GM23338 (cell line): ENCODE results near the gene CDK3. TPM values are rescaled to one million over a fixed set of nuclear protein-coding genes. Genes with fewer than 3 reads are reported as not detected.

Experiments
- ATAC-seq: fragments of 200-7000 bp; cut with Tn5 transposase; 3 replicates; pipeline ENCODE4 v1.9.1; 2020
- DNase-seq: peaks from one replicate; pipeline ENCODE4 v3.0.0-alpha.2; 2015; ENCODE audit warnings: low spot score
- H2AFZ ChIP-seq: fragments of 200-600 bp; sonication (generic); 2 replicates; pipeline ENCODE4 v1.8.0; 2016; ENCODE audit warnings: antibody characterized with exemption, mild to moderate bottlenecking, moderate library complexity
- H3F3A ChIP-seq: fragments of 200-600 bp; sonication (generic); replicated peaks from 2 replicates; pipeline ENCODE4 v1.8.0; 2017; ENCODE audit warnings: antibody characterized with exemption, mixed run types, low read depth
- H3K27ac ChIP-seq: fragments of 200-600 bp; sonication (generic); 2 replicates; pipeline ENCODE4 v1.6.1; 2016; ENCODE audit warnings: low read depth
- H3K27me3 ChIP-seq: fragments of 200-600 bp; sonication (generic); 2 replicates; pipeline ENCODE4 v1.8.0; 2016; ENCODE audit warnings: mild to moderate bottlenecking, mixed run types, moderate library complexity; ENCODE audit not compliant: insufficient read depth
- H3K36me3 ChIP-seq: fragments of 200-600 bp; sonication (generic); 2 replicates; pipeline ENCODE4 v1.8.0; 2016; ENCODE audit warnings: mild to moderate bottlenecking; ENCODE audit not compliant: insufficient read depth
- H3K4me1 ChIP-seq: fragments of 200-600 bp; sonication (generic); 2 replicates; pipeline ENCODE4 v1.8.0; 2016; ENCODE audit warnings: mild to moderate bottlenecking, moderate library complexity; ENCODE audit not compliant: insufficient read depth
- H3K4me2 ChIP-seq: fragments of 200-600 bp; sonication (generic); 2 replicates; pipeline ENCODE4 v1.7.1; 2017; ENCODE audit warnings: mixed run types
- H3K4me3 ChIP-seq: fragments of 200-600 bp; sonication (generic); 2 replicates; pipeline ENCODE4 v1.6.1; 2016; ENCODE audit warnings: mixed run types
- H3K79me2 ChIP-seq: fragments of 200-600 bp; sonication (generic); replicated peaks from 2 replicates; pipeline ENCODE4 v1.8.0; 2017; ENCODE audit warnings: mild to moderate bottlenecking; ENCODE audit not compliant: insufficient read depth
- H3K9me2 ChIP-seq: fragments of 200-600 bp; sonication (generic); 2 replicates; pipeline ENCODE4 v1.8.0; 2017; ENCODE audit not compliant: insufficient read depth
- H4K20me1 ChIP-seq: fragments of 200-600 bp; sonication (generic); replicated peaks from 2 replicates; pipeline ENCODE4 v1.8.0; 2017; ENCODE audit warnings: mild to moderate bottlenecking; ENCODE audit not compliant: insufficient read depth
- H3K27ac Mint-ChIP-seq: 2 replicates; pipeline ENCODE4 v1.8.0; 2020; ENCODE audit warnings: inconsistent platforms, mild to moderate bottlenecking, moderate library complexity, mixed read lengths
- H3K27me3 Mint-ChIP-seq: 3 replicates; pipeline ENCODE4 v1.8.0; 2022; ENCODE audit warnings: low read depth, mild to moderate bottlenecking, moderate library complexity, mixed read lengths, inconsistent platforms; ENCODE audit not compliant: insufficient read depth, poor library complexity
- H3K36me3 Mint-ChIP-seq: 3 replicates; pipeline ENCODE4 v1.8.0; 2021; ENCODE audit warnings: low read depth, mild to moderate bottlenecking, inconsistent platforms, moderate library complexity, mixed read lengths
- H3K4me1 Mint-ChIP-seq: 3 replicates; pipeline ENCODE4 v1.8.0; 2020; ENCODE audit warnings: mild to moderate bottlenecking, inconsistent platforms, mixed read lengths
- H3K4me3 Mint-ChIP-seq: 3 replicates; pipeline ENCODE4 v1.8.0; 2021; ENCODE audit warnings: moderate library complexity, mild to moderate bottlenecking, inconsistent platforms, mixed read lengths
- H3K9me3 Mint-ChIP-seq: 3 replicates; pipeline ENCODE4 v1.8.0; 2020; ENCODE audit warnings: moderate library complexity, mild to moderate bottlenecking, inconsistent platforms, mixed read lengths
- CREB1 ChIP-seq: fragments of 250-450 bp; sonication (Bioruptor Pico); IDR thresholded peaks from 2 replicates; pipeline ENCODE4 v1.5.0; 2020; ENCODE audit warnings: low read depth, mild to moderate bottlenecking, moderate library complexity
- CTCF ChIP-seq, 2 experiments: fragments of 200-600 bp in 1 of 2; sonication (generic) in 1 of 2; conservative IDR thresholded peaks; 2 replicates each; pipeline versions ENCODE4 v1.5.1 to v1.6.1; 2016 to 2017; ENCODE audit warnings: antibody characterized with exemption in 2 of 2, low read depth in 2 of 2, mild to moderate bottlenecking in 2 of 2, moderate library complexity in 1 of 2
- EZH2 ChIP-seq: fragments of 200-600 bp; sonication (generic); IDR thresholded peaks from one replicate; pipeline ENCODE4 v1.8.0; 2017; ENCODE audit warnings: antibody characterized with exemption, mild to moderate bottlenecking, low read depth; ENCODE audit not compliant: unreplicated experiment
- EZH2phosphoT487 ChIP-seq: fragments of 200-600 bp; sonication (generic); IDR thresholded peaks from one replicate; pipeline ENCODE4 v1.8.1; 2018; ENCODE audit warnings: antibody characterized with exemption; ENCODE audit not compliant: unreplicated experiment
- JUNB ChIP-seq: IDR thresholded peaks from one replicate; pipeline ENCODE4 v1.6.1; 2016; ENCODE audit warnings: antibody characterized with exemption; ENCODE audit not compliant: unreplicated experiment
- NANOG ChIP-seq: IDR thresholded peaks from 2 replicates; pipeline ENCODE4 v1.6.1; 2016; ENCODE audit warnings: antibody characterized with exemption, borderline replicate concordance
- POLR2AphosphoS5 ChIP-seq: IDR thresholded peaks from 2 replicates; pipeline ENCODE4 v1.6.1; 2016; ENCODE audit warnings: antibody characterized with exemption, low read depth
- REST ChIP-seq: IDR thresholded peaks from one replicate; pipeline ENCODE4 v1.6.1; 2018; ENCODE audit warnings: antibody characterized with exemption; ENCODE audit not compliant: unreplicated experiment
- STAT1 ChIP-seq: IDR thresholded peaks from one replicate; pipeline ENCODE4 v1.6.1; 2016; ENCODE audit warnings: antibody characterized with exemption; ENCODE audit not compliant: unreplicated experiment
- ZNF114 ChIP-seq: fragments of 250-450 bp; sonication (Bioruptor Pico); IDR thresholded peaks from 2 replicates; pipeline ENCODE4 v1.5.0; 2020; ENCODE audit warnings: mild to moderate bottlenecking, moderate library complexity
- ZNF331 ChIP-seq: fragments of 250-450 bp; sonication (Bioruptor Pico); IDR thresholded peaks from 2 replicates; pipeline ENCODE4 v1.5.0; 2020; ENCODE audit warnings: low read depth, mild to moderate bottlenecking, moderate library complexity
- ZNF462 ChIP-seq: fragments of 250-450 bp; sonication (Bioruptor Pico); IDR thresholded peaks from 2 replicates; pipeline ENCODE4 v1.5.0; 2020; ENCODE audit warnings: mild to moderate bottlenecking, moderate library complexity
- polyA plus RNA-seq: library from polyadenylated mRNA; unstranded; fragments of >200 nt; fragmentation: Nextera tagmentation; extraction: Ambion mirVana; gene quantifications from 2 replicates; pipeline ENCODE4 v1.2.1, GENCODE V29; 2016
- total RNA-seq: library from RNA; depleted of rRNA; stranded (reverse); fragments of >200 nt; shearing (Covaris generic); gene quantifications from 2 replicates; pipeline ENCODE4 v1.2.3, GENCODE V29; 2014
- TF ChIP-seq, protein P1 (sequence below): IDR thresholded peaks from 2 replicates; pipeline ENCODE4 v1.6.1; 2016; ENCODE audit warnings: antibody characterized with exemption

The CDK3 gene
- total and polyA plus RNA-seq, 2 experiments from 2014 or later: 7.9 to 10.2 TPM

DNA sequence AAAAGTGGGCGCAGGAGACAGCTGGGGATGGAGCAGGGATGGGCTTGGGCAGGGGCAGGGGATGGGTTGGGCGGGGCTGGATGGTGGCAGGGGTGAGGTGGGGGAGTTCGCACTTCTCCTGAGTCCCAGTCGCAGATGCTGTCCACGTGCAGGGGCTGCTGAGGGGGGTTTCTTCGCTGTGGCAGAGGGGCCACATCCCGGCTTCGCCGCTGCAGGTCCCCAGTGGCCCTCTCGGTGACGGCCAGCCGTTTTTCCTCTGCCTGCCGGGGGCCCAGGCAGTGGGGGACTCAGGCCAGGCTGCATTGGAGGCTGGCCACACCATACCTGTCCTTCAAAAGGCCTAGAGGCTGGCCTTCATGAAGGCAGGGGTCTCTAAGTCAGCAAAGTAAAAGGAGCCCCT is 18.1 kb downstream of the CDK3 start:
- Mint-ChIP-seq H3K27ac (no peak overlapping the region), H3K36me3 (no peaks in the 10 kb centered on the region), H3K9me3 (no peaks in the 10 kb centered on the region), H3K27me3 (peaks cover 7% of the 10 kb centered on the region), H3K4me1 (peaks cover 3% of the 10 kb centered on the region; the same call in 2 of the 3 replicates), H3K4me3 (no peak overlapping the region)
- no peaks in the 10 kb centered on the region for H3K79me2 ChIP-seq
- H3K4me2 ChIP-seq: no peak overlapping the region
- no peaks in the 10 kb centered on the region for H4K20me1 ChIP-seq
- no peaks in the 10 kb centered on the region for H3K36me3 ChIP-seq
- DNase-seq (no peak), ATAC-seq (no peak)
- no peak overlapping the region for H3K4me3 ChIP-seq
- H3K27ac ChIP-seq: no peak overlapping the region
- no peak overlapping the region; the same call in 1 of the 2 replicates for H2AFZ ChIP-seq
- H3F3A ChIP-seq: 0 out of 2 replicates have a peak, but pooled peaks cover 6% of the 10 kb centered on the region
- H3K4me1 ChIP-seq: no peaks in the 10 kb centered on the region
- no peaks in the 10 kb centered on the region for H3K27me3 ChIP-seq
- H3K9me2 ChIP-seq: no peaks in the 10 kb centered on the region
- TF ChIP-seq ZNF331 (CRISPR knock-in tag): no peak
- no peak for TF ChIP-seq ZNF114 (CRISPR knock-in tag)
- no peak for TF ChIP-seq ZNF462
- TF ChIP-seq POLR2AphosphoS5: no peak
- no peak for TF ChIP-seq EZH2
- no peak for TF ChIP-seq REST
- TF ChIP-seq EZH2phosphoT487: no peak
- no peak for TF ChIP-seq CTCF (conservative IDR thresholded peaks at IDR 0.05; ENCODE audit: low read depth in 2 of 2)
- TF ChIP-seq CREB1 (CRISPR knock-in tag): no peak
- TF ChIP-seq STAT1: no peak
- TF ChIP-seq NANOG: no peak
- TF ChIP-seq JUNB: no peak
- TF ChIP-seq, protein P1, sequence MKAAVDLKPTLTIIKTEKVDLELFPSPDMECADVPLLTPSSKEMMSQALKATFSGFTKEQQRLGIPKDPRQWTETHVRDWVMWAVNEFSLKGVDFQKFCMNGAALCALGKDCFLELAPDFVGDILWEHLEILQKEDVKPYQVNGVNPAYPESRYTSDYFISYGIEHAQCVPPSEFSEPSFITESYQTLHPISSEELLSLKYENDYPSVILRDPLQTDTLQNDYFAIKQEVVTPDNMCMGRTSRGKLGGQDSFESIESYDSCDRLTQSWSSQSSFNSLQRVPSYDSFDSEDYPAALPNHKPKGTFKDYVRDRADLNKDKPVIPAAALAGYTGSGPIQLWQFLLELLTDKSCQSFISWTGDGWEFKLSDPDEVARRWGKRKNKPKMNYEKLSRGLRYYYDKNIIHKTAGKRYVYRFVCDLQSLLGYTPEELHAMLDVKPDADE: no peak
